HepG2 (cell line): ENCODE measurements around the gene BDKRB1. TPM values are rescaled to one million over a fixed set of nuclear protein-coding genes. Genes with fewer than 3 reads are reported as not detected.

Source experiments
- ATAC-seq: fragments of 200-7000 bp; cut with Tn5 transposase; 3 replicates; pipeline ENCODE4 v1.9.1; 2020; ENCODE audit warnings: mild to moderate bottlenecking, moderate library complexity
- BruUV-seq: library from RNA; stranded (reverse); fragments of 400-500 nt; replicated peaks from 2 replicates; lab custom pipeline; 2021; lab: Mats Ljungman, UMichigan
- CTCF ChIA-PET: fragments of 300-600 bp; formaldehyde crosslinking; extraction: SDS; loops from one replicate; lab custom pipeline; 2021; ENCODE audit warnings: low total read pairs, inconsistent platforms, low intra/inter-chr PET ratio; lab: Yijun Ruan, JAX
- POLR2A ChIA-PET: fragments of 350-600 bp; sonication (Branson Sonifier 250); formaldehyde crosslinking; loops from one replicate; lab custom pipeline; 2020; ENCODE audit warnings: antibody characterized with exemption, inconsistent platforms; lab: Yijun Ruan, JAX
- DNase-seq: peaks from one replicate; pipeline ENCODE4 v3.0.0-alpha.2; 2015; ENCODE audit warnings: low spot score
- FAIRE-seq: peaks from 3 replicates; lab custom pipeline; 2011; peaks lifted over from hg19 to GRCh38; lab: Jason Lieb, UNC
- H2AFZ ChIP-seq: one replicate; pipeline ENCODE4 v1.6.1; 2011; ENCODE audit warnings: low read length, inconsistent platforms
- H3K27ac ChIP-seq: fragments of 300-600 bp; 3 replicates; pipeline ENCODE4 v1.8.0; 2011; ENCODE audit warnings: mixed run types, mild to moderate bottlenecking, mixed read lengths, low read length, inconsistent platforms; ENCODE audit not compliant: insufficient read depth; ENCODE audit errors: extremely low read length
- H3K27me3 ChIP-seq, 2 experiments: fragments of 200-600 bp in 1 of 2; 2 replicates in 1 of 2; 3 replicates in 1 of 2; pipeline versions ENCODE4 v1.6.0 to v1.8.0; 2011; ENCODE audit warnings: low read length in 2 of 2, mild to moderate bottlenecking in 2 of 2, moderate library complexity in 2 of 2, inconsistent platforms in 1 of 2; ENCODE audit not compliant: insufficient read depth in 2 of 2, control insufficient read depth in 1 of 2
- H3K36me3 ChIP-seq, 2 experiments: fragments of 200-600 bp in 1 of 2; replicated peaks in 1 of 2; 2 replicates in 1 of 2; 3 replicates in 1 of 2; pipeline versions ENCODE4 v1.5.1 to v1.8.0; 2011; ENCODE audit warnings: low read length in 2 of 2, inconsistent platforms in 1 of 2; ENCODE audit not compliant: insufficient read depth in 2 of 2, control insufficient read depth in 1 of 2
- H3K4me1 ChIP-seq: 2 replicates; pipeline ENCODE4 v1.5.1; 2012; ENCODE audit warnings: low read length, inconsistent platforms; ENCODE audit not compliant: insufficient read depth
- H3K4me2 ChIP-seq: 2 replicates; pipeline ENCODE4 v1.6.0; 2011; ENCODE audit warnings: low read depth, low read length, inconsistent platforms
- H3K4me3 ChIP-seq, 3 experiments: fragments of 200-600 bp in 1 of 3; sonication (generic), shearing (Covaris generic) in 1 of 3; replicated peaks in 1 of 3; 2 replicates each; pipeline ENCODE4 v1.5.1; 2011 to 2016; ENCODE audit warnings: low read length in 3 of 3, inconsistent platforms in 2 of 3, low read depth in 2 of 3, mild to moderate bottlenecking in 2 of 3, control low read depth in 1 of 3, mixed read lengths in 1 of 3; ENCODE audit not compliant: insufficient read depth in 1 of 3
- H3K79me2 ChIP-seq: one replicate; pipeline ENCODE4 v1.6.1; 2011; ENCODE audit warnings: low read length, inconsistent platforms; ENCODE audit not compliant: insufficient read depth
- H3K9ac ChIP-seq: 2 replicates; pipeline ENCODE4 v1.6.0; 2011; ENCODE audit warnings: mild to moderate bottlenecking, low read depth, low read length, inconsistent platforms; ENCODE audit not compliant: insufficient read depth
- H3K9me3 ChIP-seq: 2 replicates; pipeline ENCODE4 v1.5.1; 2012; ENCODE audit warnings: mild to moderate bottlenecking, low read length
- H4K20me1 ChIP-seq: 2 replicates; pipeline ENCODE4 v1.6.0; 2011; ENCODE audit warnings: inconsistent platforms, mild to moderate bottlenecking, low read length, moderate library complexity; ENCODE audit not compliant: insufficient read depth
- CBFB ChIP-seq: sonication (generic); formaldehyde crosslinking; IDR thresholded peaks from 2 replicates; pipeline ENCODE4 v1.4.0; 2020; ENCODE audit warnings: missing genetic modification reagents
- HNF4A ChIP-seq: sonication (generic); formaldehyde crosslinking; IDR thresholded peaks from 2 replicates; pipeline ENCODE4 v1.4.0; 2020; ENCODE audit warnings: missing genetic modification reagents
- NR2C2 ChIP-seq: sonication (generic); formaldehyde crosslinking; IDR thresholded peaks from 2 replicates; pipeline ENCODE4 v1.4.0; 2020; ENCODE audit warnings: missing genetic modification reagents, mild to moderate bottlenecking, moderate library complexity, borderline replicate concordance
- SRSF9 ChIP-seq: fragments of 200-400 bp; formaldehyde crosslinking; IDR thresholded peaks from 2 replicates; pipeline ENCODE4 v1.6.1; 2018; ENCODE audit warnings: borderline replicate concordance, mild to moderate bottlenecking, low read depth, low read length; ENCODE audit not compliant: insufficient read depth, poor library complexity, severe bottlenecking
- ZFP41 ChIP-seq: sonication (generic); formaldehyde crosslinking; IDR thresholded peaks from 2 replicates; pipeline ENCODE4 v1.4.0; 2020; ENCODE audit warnings: mild to moderate bottlenecking, missing genetic modification reagents, borderline replicate concordance
- ZNF652 ChIP-seq: IDR thresholded peaks from 2 replicates; pipeline ENCODE4 v1.6.1; 2016; ENCODE audit warnings: low read depth, borderline replicate concordance
- ZNF672 ChIP-seq: sonication (generic); formaldehyde crosslinking; IDR thresholded peaks from 2 replicates; pipeline ENCODE4 v1.8.1; 2022; ENCODE audit warnings: missing genetic modification reagents
- WGBS: methylation state at CpG from one replicate; pipeline ENCODE4 v1.1.6; 2017; ENCODE audit warnings: low lambda C conversion rate; 5-methylcytosine and 5-hydroxymethylcytosine counted together
- in situ Hi-C: cut with HindIII; loops from 2 replicates; pipeline ENCODE4 v1.10.0; 2017; ENCODE audit warnings: low pct_unique_long_range_greater_than_20kb; ENCODE audit not compliant: extremely low pct_ligation_motif_present
- intact Hi-C: fragments of 100-400 bp; cut with micrococcal nuclease; formaldehyde crosslinking; loops from one replicate; pipeline ENCODE4 v1.10.0; 2022; ENCODE audit not compliant: unreplicated experiment
- polyA plus RNA-seq, 8 experiments: library from polyadenylated mRNA; depleted of rRNA in 3 of 8; stranded (reverse) in 7 of 8; unstranded in 1 of 8; fragments of >200 nt; fragmentation: Illumina TruSeq in 4 of 8; extraction: Trizol in 4 of 8; gene quantifications; 2 replicates each; pipeline versions ENCODE4 v1.2.1 to v1.2.3, GENCODE V29; 2011 to 2016; ENCODE audit warnings: low read depth in 4 of 8, missing spikeins in 1 of 8, mixed read lengths in 1 of 8; ENCODE audit not compliant: insufficient read depth in 1 of 8
- total RNA-seq, 5 experiments: library from RNA; depleted of rRNA; stranded (reverse); fragments of >200 nt; fragmentation: Illumina TruSeq; extraction: Trizol; gene quantifications; 2 replicates each; pipeline ENCODE4 v1.2.3, GENCODE V29; 2016; ENCODE audit warnings: low read depth in 1 of 5
- TF ChIP-seq, protein P1 (sequence below): sonication (generic); formaldehyde crosslinking; IDR thresholded peaks from 2 replicates; pipeline ENCODE4 v1.8.0; 2022; ENCODE audit warnings: mild to moderate bottlenecking, missing genetic modification reagents, moderate library complexity
- TF ChIP-seq, protein P2 (sequence below): sonication (generic); formaldehyde crosslinking; IDR thresholded peaks from 2 replicates; pipeline ENCODE4 v1.5.1; 2020; ENCODE audit warnings: mild to moderate bottlenecking, missing genetic modification reagents, borderline replicate concordance

BDKRB1 gene
- total and polyA plus RNA-seq, 2 of the 13 experiments (the other 11 are each of a cell fraction or from before 2014, with no cell fraction given), result 0.05 TPM; not detected in 1

DNA sequence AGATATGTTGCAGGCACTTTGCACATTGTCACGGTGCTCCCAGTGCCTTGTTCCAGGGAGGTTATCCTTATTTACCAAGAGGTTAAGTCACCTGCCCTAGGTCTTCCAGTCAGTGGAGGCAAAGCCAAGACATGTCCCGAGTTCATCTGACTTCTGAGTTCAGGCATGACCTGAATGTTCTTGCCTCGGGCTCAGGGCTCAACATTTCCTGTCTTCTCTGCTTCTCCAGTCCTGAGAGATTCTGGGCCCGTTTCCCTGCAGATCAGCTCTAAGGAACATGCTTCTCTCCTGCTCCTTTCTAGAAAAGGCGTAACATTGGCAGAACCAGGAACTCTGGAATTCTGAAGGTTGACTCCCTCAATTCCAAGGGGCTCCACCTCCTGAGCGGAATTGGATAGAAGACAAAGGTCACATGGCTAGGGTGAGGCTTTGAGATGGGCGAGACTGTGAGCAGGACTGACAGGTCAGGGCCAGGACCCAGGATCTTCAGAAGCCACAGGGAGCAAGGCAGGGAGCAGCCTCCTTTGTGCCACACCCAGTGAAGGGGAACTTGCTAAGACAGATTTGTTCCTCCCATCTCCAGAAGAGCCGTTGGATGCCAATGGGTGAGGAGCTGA, 31.4 kb upstream of the BDKRB1 start:
- Histone ChIP-seq H2AFZ (no peak overlapping the region), H3K4me1 (no peaks in the 10 kb centered on the region), H3K9ac (no peak overlapping the region), H3K27me3 (no peaks in the 10 kb centered on the region), H3K4me3 (no peak overlapping the region), H3K36me3 (no peaks in the 10 kb centered on the region)
- ATAC-seq (no peak), FAIRE-seq (no peak), DNase-seq (no peak)
- CTCF ChIA-PET, result no interaction called here
- in situ Hi-C loops (no loop called here), intact Hi-C loops (no loop called here)
- WGBS, result 23% methylated on average over 8 of the region's 8 CpGs
- TF ChIP-seq ZFP41 (CRISPR knock-in tag) (no peak), SRSF9 (no peak), HNF4A (no peak), CBFB (CRISPR knock-in tag) (no peak), NR2C2 (no peak), ZNF652 (no peak), ZNF672 (no peak)
- TF ChIP-seq, protein P1, sequence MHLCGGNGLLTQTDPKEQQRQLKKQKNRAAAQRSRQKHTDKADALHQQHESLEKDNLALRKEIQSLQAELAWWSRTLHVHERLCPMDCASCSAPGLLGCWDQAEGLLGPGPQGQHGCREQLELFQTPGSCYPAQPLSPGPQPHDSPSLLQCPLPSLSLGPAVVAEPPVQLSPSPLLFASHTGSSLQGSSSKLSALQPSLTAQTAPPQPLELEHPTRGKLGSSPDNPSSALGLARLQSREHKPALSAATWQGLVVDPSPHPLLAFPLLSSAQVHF (CRISPR knock-in tag), result no peak
- TF ChIP-seq, protein P2, sequence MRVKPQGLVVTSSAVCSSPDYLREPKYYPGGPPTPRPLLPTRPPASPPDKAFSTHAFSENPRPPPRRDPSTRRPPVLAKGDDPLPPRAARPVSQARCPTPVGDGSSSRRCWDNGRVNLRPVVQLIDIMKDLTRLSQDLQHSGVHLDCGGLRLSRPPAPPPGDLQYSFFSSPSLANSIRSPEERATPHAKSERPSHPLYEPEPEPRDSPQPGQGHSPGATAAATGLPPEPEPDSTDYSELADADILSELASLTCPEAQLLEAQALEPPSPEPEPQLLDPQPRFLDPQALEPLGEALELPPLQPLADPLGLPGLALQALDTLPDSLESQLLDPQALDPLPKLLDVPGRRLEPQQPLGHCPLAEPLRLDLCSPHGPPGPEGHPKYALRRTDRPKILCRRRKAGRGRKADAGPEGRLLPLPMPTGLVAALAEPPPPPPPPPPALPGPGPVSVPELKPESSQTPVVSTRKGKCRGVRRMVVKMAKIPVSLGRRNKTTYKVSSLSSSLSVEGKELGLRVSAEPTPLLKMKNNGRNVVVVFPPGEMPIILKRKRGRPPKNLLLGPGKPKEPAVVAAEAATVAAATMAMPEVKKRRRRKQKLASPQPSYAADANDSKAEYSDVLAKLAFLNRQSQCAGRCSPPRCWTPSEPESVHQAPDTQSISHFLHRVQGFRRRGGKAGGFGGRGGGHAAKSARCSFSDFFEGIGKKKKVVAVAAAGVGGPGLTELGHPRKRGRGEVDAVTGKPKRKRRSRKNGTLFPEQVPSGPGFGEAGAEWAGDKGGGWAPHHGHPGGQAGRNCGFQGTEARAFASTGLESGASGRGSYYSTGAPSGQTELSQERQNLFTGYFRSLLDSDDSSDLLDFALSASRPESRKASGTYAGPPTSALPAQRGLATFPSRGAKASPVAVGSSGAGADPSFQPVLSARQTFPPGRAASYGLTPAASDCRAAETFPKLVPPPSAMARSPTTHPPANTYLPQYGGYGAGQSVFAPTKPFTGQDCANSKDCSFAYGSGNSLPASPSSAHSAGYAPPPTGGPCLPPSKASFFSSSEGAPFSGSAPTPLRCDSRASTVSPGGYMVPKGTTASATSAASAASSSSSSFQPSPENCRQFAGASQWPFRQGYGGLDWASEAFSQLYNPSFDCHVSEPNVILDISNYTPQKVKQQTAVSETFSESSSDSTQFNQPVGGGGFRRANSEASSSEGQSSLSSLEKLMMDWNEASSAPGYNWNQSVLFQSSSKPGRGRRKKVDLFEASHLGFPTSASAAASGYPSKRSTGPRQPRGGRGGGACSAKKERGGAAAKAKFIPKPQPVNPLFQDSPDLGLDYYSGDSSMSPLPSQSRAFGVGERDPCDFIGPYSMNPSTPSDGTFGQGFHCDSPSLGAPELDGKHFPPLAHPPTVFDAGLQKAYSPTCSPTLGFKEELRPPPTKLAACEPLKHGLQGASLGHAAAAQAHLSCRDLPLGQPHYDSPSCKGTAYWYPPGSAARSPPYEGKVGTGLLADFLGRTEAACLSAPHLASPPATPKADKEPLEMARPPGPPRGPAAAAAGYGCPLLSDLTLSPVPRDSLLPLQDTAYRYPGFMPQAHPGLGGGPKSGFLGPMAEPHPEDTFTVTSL (CRISPR knock-in tag), result no peak
- TF ChIP-seq, all 625 proteins: peak for 0
- Histone ChIP-seq H3K79me2 (no peaks in the 10 kb centered on the region), H4K20me1 (no peaks in the 10 kb centered on the region), H3K9me3 (no peaks in the 10 kb centered on the region), H3K4me2 (no peak overlapping the region), H3K27ac (no peak overlapping the region)
- BruUV-seq, result no TSS peak
- POLR2A ChIA-PET, result no interaction called here
